Keratinocyte (primary cell): ENCODE results near the gene COASY.

Source experiments
- CTCF ChIP-seq, 3 experiments: IDR thresholded peaks in 1 of 3; conservative IDR thresholded peaks in 1 of 3; optimal IDR thresholded peaks in 1 of 3; 2 replicates in 2 of 3; 3 replicates in 1 of 3; pipeline versions ENCODE3 to v1.5.1; 2011; ENCODE audit warnings: low read length in 3 of 3, mild to moderate bottlenecking in 3 of 3, moderate library complexity in 2 of 3, control low read depth in 1 of 3, inconsistent platforms in 1 of 3; ENCODE audit not compliant: insufficient read depth in 2 of 3; ENCODE audit errors: extremely low read depth in 1 of 3
- EZH2 ChIP-seq: IDR thresholded peaks from one replicate; pipeline ENCODE4 v1.6.1; 2012; ENCODE audit warnings: inconsistent platforms, mild to moderate bottlenecking, low read length, moderate library complexity

GRCh38 chr17:42525221-42525620, 36.7 kb upstream of the COASY start:
- TF ChIP-seq CTCF (optimal IDR thresholded peaks at IDR 0.05 in 1 of 3, IDR thresholded peaks at IDR 0.05 in 1 of 3, conservative IDR thresholded peaks at IDR 0.05 in 1 of 3; ENCODE audit: extremely low read depth in 1 of 3, insufficient read depth in 2 of 3, low read length in 3 of 3), result no peak
- no peak for TF ChIP-seq EZH2
